RWPE1 (cell line): ENCODE measurements around the gene PARL.

ENCODE experiments used
- CTCF ChIA-PET: fragments of 350-600 bp; sonication (Branson Sonifier 250); formaldehyde crosslinking; extraction: SDS; loops from one replicate; lab custom pipeline; 2021; lab: Yijun Ruan, JAX
- POLR2A ChIA-PET: fragments of 400-600 bp; formaldehyde crosslinking; extraction: SDS; loops from one replicate; lab custom pipeline; 2020; ENCODE audit warnings: antibody characterized with exemption; ENCODE audit not compliant: low non-redundant PET; lab: Yijun Ruan, JAX
- DNase-seq: peaks from one replicate; pipeline ENCODE4 v3.0.0; 2012; ENCODE audit warnings: low spot score
- H3K27ac ChIP-seq: fragments of 450-650 bp; 2 replicates; pipeline ENCODE4 v1.5.1; 2017
- TF ChIP-seq, protein P1 (sequence below): fragments of 450-650 bp; conservative IDR thresholded peaks from 2 replicates; pipeline ENCODE4 v1.5.1; 2017; ENCODE audit warnings: low read depth, mild to moderate bottlenecking

PARL gene

DNA sequence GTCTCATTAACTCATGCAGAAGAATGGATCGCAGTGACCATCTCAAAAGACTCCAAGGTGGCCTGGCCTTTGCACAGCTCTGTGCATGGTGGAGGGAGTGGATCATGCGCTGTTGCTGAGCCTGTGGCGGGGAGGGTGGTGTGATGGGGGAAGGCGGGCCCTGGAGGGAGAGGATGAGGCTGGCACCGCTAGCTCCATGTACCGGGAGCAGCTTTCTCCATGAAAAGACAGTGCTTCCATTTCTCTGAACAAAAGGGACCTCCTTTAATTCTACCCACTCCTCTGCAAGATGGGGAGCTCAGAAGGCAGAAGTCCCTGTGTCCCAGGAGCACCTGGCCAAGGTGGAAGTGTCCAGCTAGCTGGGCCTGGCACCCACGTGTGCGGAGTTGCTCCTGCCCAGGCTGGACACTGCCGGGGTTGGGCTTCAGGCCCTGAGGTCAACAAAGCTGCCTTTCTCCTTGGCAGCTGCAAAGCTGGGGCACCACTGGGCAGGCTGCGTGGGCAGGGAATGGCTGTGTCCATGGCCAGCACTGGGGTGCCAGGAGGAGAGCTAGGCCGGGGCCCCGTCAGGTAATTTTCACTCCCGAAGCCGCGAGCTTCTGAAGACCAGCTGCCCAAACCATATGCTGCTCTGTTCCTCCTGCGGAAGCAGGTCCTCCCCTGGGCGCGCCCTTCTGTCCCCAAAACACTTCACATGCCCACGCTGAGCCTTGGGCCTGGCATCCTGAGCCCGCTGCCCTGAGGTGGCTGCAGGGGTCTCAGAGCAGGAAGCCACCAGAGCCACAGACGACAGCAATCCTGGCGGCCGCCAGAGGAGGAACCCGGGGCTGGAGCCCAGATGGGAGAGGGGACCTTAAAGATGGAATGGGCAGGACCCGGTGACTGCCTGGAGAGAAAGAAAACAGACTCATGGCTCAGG is 65.7 kb downstream of the PARL start:
- CTCF ChIA-PET = no interaction called here
- DNase-seq = no peak
- H3K27ac ChIP-seq = no peak overlapping the region
- TF ChIP-seq, protein P1, sequence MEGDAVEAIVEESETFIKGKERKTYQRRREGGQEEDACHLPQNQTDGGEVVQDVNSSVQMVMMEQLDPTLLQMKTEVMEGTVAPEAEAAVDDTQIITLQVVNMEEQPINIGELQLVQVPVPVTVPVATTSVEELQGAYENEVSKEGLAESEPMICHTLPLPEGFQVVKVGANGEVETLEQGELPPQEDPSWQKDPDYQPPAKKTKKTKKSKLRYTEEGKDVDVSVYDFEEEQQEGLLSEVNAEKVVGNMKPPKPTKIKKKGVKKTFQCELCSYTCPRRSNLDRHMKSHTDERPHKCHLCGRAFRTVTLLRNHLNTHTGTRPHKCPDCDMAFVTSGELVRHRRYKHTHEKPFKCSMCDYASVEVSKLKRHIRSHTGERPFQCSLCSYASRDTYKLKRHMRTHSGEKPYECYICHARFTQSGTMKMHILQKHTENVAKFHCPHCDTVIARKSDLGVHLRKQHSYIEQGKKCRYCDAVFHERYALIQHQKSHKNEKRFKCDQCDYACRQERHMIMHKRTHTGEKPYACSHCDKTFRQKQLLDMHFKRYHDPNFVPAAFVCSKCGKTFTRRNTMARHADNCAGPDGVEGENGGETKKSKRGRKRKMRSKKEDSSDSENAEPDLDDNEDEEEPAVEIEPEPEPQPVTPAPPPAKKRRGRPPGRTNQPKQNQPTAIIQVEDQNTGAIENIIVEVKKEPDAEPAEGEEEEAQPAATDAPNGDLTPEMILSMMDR = no peak
- POLR2A ChIA-PET = no interaction called here

GRCh38 chr3:183818041-183818620 is 66.5 kb downstream of the PARL start:
- CTCF ChIA-PET = interaction anchor here (0.6 kb wide), 1 partner anchor 126 kb away, joined by 3 read pairs; no protein-coding TSS in a partner anchor
- POLR2A ChIA-PET = no interaction called here
- DNase-seq = no peak
- H3K27ac ChIP-seq = no peak overlapping the region
- TF ChIP-seq, protein P1 = no peak

DNA sequence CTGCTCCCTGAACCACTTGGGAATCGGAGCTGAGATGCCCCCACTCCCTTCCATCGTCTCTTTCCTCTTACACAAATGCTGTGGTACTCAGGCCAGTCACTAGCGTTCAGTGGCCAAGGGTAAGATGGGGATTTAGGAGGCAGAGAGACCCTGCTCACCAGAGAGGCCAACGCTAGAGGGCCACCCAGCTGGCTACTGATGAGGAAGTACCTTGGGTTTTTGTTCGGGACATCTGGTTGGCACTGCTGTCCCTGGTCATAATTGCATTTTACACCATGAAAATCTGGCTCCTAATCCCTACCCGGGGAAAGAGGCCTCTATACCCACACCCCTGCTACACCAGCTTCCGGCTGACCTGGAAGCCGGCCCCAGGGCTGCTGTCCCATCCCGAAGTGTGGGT is 67.0 kb downstream of the PARL start:
- DNase-seq = no peak
- POLR2A ChIA-PET = no interaction called here
- H3K27ac ChIP-seq = no peak overlapping the region
- CTCF ChIA-PET = interaction anchor here (0.6 kb wide), 1 partner anchor 125 kb away, joined by 3 read pairs; no protein-coding TSS in a partner anchor
- TF ChIP-seq, protein P1 = no peak

GRCh38 chr3:183816681-183817510 is 67.8 kb downstream of the PARL start:
- ChIA-PET POLR2A (no interaction called here), CTCF (no interaction called here)
- DNase-seq = no peak
- no peak overlapping the region for H3K27ac ChIP-seq
- TF ChIP-seq, protein P1 = no peak

DNA sequence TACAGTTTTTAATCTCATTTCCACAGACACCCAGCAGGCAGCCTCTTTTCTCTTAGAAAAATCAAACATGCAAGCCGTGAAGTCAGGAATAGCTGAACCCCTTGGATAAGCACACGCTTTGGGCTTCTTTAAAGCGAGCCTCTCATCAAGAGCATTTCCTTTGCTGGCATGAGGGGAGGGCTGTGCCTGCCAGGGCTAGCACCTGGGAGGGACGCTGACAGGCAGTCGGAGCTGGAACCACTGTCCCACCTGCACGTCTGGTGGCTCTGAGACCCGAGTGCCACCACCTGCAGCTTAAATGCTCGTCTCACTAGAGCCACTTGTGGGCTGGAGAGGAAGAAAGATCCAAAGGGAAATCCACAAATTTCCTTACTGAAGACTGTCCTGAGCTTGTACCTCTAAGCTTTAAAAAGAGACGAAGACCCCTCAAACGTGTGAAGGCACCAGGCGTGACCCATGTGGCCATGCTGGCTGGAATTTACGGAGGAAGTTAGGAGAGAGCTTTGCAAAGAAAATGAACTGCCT is 68.7 kb downstream of the PARL start:
- TF ChIP-seq, protein P1 = no peak
- no peak for DNase-seq
- 0 out of 2 replicates have a peak overlapping the region, but pooled peaks have one; percentile 13 for H3K27ac ChIP-seq
- ChIA-PET POLR2A (no interaction called here), CTCF (no interaction called here)

- peak overlapping the region; percentile 13; the same call in 1 of the 2 replicates for H3K27ac ChIP-seq
- TF ChIP-seq, protein P1 = no peak
- ChIA-PET CTCF (no interaction called here), POLR2A (no interaction called here)
- no peak for DNase-seq
Measured at GRCh38 chr3:183815563-183815940, 69.1 kb downstream of the PARL start.
